HFFc6 (cell line): ENCODE measurements around the gene ITSN2. TPM values are rescaled to one million over a fixed set of nuclear protein-coding genes. Genes with fewer than 3 reads are reported as not detected.

ENCODE experiments used
- DNase-seq: peaks from one replicate; pipeline ENCODE4 v3.0.0-alpha.2; 2018
- H3K27ac Mint-ChIP-seq: 2 replicates; pipeline ENCODE4 v1.8.0; 2020; ENCODE audit warnings: mild to moderate bottlenecking, mixed read lengths
- H3K27me3 Mint-ChIP-seq: 2 replicates; pipeline ENCODE4 v1.8.0; 2021; ENCODE audit warnings: mild to moderate bottlenecking, moderate library complexity, mixed read lengths; ENCODE audit not compliant: insufficient read depth
- H3K36me3 Mint-ChIP-seq: 2 replicates; pipeline ENCODE4 v1.8.0; 2021; ENCODE audit warnings: low read depth, mixed read lengths
- H3K4me1 Mint-ChIP-seq: 2 replicates; pipeline ENCODE4 v1.8.0; 2020; ENCODE audit warnings: low read depth, mixed read lengths
- H3K4me3 Mint-ChIP-seq: 2 replicates; pipeline ENCODE4 v1.8.0; 2020; ENCODE audit warnings: mild to moderate bottlenecking, moderate library complexity, mixed read lengths
- H3K9me3 Mint-ChIP-seq: 2 replicates; pipeline ENCODE4 v1.8.0; 2020; ENCODE audit warnings: mild to moderate bottlenecking, mixed read lengths
- total RNA-seq, 6 experiments: library from RNA; stranded (reverse); fragmentation: NEBNext Ultra II Directional; extraction: Animal tissue kit (Norgen Biotek cat#: 25700); gene quantifications; 2 replicates in 1 of 6; 3 replicates in 5 of 6; pipeline ENCODE4 v1.2.3, GENCODE V29; 2021
- TF ChIP-seq, protein P1 (sequence below): fragments of 200-600 bp; sonication (generic); IDR thresholded peaks from 2 replicates; pipeline ENCODE4 v1.5.0; 2021; ENCODE audit warnings: antibody characterized with exemption, mild to moderate bottlenecking

Gene ITSN2
- total RNA-seq, 6 experiments from 2014 or later: 26.2 to 32.3 (median 29.5) TPM

DNA sequence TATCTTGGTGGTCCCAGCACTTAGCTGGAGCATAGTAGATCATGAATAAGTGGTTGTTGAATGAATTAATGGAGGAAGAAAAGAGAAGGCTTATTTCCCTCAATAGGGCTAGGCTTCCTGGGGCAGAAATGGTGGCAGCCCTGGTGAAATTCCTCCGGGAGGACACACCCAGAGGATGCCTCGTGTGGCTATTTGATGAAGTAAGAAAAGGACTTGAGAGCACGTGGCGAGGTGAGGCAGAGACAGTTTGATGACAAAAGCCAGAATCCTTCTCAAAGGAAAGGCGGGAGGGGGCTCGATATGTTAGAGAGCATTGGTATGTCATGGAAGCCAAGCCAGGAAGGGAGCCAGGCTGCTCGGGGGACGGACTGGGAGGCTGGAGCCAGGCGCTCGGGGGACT, 170.8 kb downstream of the ITSN2 start:
- no peak overlapping the region for H3K27ac Mint-ChIP-seq
- H3K9me3 Mint-ChIP-seq: no peaks in the 10 kb centered on the region
- no peaks in the 10 kb centered on the region; the same call in 1 of the 2 replicates for H3K36me3 Mint-ChIP-seq
- no peak for DNase-seq
- no peak overlapping the region for H3K4me3 Mint-ChIP-seq
- H3K4me1 Mint-ChIP-seq: no peaks in the 10 kb centered on the region; the same call in 1 of the 2 replicates
- TF ChIP-seq, protein P1, sequence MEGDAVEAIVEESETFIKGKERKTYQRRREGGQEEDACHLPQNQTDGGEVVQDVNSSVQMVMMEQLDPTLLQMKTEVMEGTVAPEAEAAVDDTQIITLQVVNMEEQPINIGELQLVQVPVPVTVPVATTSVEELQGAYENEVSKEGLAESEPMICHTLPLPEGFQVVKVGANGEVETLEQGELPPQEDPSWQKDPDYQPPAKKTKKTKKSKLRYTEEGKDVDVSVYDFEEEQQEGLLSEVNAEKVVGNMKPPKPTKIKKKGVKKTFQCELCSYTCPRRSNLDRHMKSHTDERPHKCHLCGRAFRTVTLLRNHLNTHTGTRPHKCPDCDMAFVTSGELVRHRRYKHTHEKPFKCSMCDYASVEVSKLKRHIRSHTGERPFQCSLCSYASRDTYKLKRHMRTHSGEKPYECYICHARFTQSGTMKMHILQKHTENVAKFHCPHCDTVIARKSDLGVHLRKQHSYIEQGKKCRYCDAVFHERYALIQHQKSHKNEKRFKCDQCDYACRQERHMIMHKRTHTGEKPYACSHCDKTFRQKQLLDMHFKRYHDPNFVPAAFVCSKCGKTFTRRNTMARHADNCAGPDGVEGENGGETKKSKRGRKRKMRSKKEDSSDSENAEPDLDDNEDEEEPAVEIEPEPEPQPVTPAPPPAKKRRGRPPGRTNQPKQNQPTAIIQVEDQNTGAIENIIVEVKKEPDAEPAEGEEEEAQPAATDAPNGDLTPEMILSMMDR: no peak
- peaks cover 10% of the 10 kb centered on the region for H3K27me3 Mint-ChIP-seq

GRCh38 chr2:24183366-24184069, 176.8 kb downstream of the ITSN2 start:
- TF ChIP-seq, protein P1: no peak
- no peaks in the 10 kb centered on the region for H3K9me3 Mint-ChIP-seq
- H3K27ac Mint-ChIP-seq: no peak overlapping the region
- peaks cover 9% of the 10 kb centered on the region for H3K4me1 Mint-ChIP-seq
- DNase-seq: no peak
- no peaks in the 10 kb centered on the region; the same call in 1 of the 2 replicates for H3K36me3 Mint-ChIP-seq
- H3K4me3 Mint-ChIP-seq: no peak overlapping the region
- peaks cover 6% of the 10 kb centered on the region for H3K27me3 Mint-ChIP-seq

- Mint-ChIP-seq H3K4me3 (no peak overlapping the region), H3K4me1 (peaks cover 9% of the 10 kb centered on the region), H3K27ac (no peak overlapping the region), H3K9me3 (no peaks in the 10 kb centered on the region), H3K27me3 (peaks cover 4% of the 10 kb centered on the region; the same call in 1 of the 2 replicates), H3K36me3 (no peaks in the 10 kb centered on the region; the same call in 1 of the 2 replicates)
- DNase-seq: no peak
- TF ChIP-seq, protein P1: no peak
These were observed 177.8 kb downstream of the ITSN2 start for GRCh38 chr2:24182507-24182906.

DNA sequence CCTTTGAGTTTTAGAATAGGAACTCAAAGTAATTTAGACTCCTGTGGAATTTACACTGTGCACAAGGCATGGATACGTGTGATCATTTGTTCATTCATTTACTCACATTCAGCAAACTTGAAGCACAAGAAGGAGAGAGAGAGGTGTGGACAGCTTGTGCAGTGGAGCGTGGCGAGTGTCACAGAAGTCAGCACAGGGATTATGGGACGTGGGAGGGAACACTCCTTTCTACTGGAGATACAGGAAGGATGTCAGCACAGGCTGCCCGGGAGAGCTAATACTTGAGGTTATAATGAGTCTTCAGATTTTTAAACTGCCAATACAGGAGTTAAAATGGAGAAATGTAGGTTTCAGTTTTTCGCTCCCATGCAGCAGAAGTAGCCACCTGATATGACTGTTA, 178.5 kb downstream of the ITSN2 start:
- Mint-ChIP-seq H3K9me3 (no peaks in the 10 kb centered on the region), H3K27me3 (peaks cover 4% of the 10 kb centered on the region; the same call in 1 of the 2 replicates), H3K36me3 (no peaks in the 10 kb centered on the region), H3K27ac (no peak overlapping the region), H3K4me3 (no peak overlapping the region), H3K4me1 (peaks cover 9% of the 10 kb centered on the region)
- TF ChIP-seq, protein P1: no peak
- no peak for DNase-seq

- Mint-ChIP-seq H3K4me3 (no peak overlapping the region), H3K27ac (no peak overlapping the region), H3K36me3 (no peaks in the 10 kb centered on the region), H3K9me3 (no peaks in the 10 kb centered on the region), H3K4me1 (peaks cover 9% of the 10 kb centered on the region), H3K27me3 (peaks cover 4% of the 10 kb centered on the region; the same call in 1 of the 2 replicates)
- no peak for DNase-seq
- TF ChIP-seq, protein P1: no peak
These were observed 180.7 kb downstream of the ITSN2 start for GRCh38 chr2:24179683-24180082.
